ENCODE results near the gene MGAT4B.

Gene MGAT4B

GRCh38 chr5:179829732-179830435 is 23.2 kb upstream of the MGAT4B start:
- no peak overlapping the region for H3K27ac ChIP-seq
- H3K4me3 ChIP-seq (ENCODE audit: low read depth, low read length): no peak overlapping the region
- TF ChIP-seq CTCF (IDR thresholded peaks at IDR 0.05; ENCODE audit: low read depth, low read length, missing control alignments): no peak
- no peak for DNase-seq
- in situ Hi-C loops (cut with HindIII; ENCODE audit: low pct_ligation_motif_present, low sequenced_read_pairs): no loop called here
- H3K27me3 ChIP-seq (replicated peaks): no peaks in the 10 kb centered on the region
- peaks cover 96% of the 10 kb centered on the region for H3K36me3 ChIP-seq (replicated peaks)

- H3K36me3 ChIP-seq (replicated peaks): peaks cover 99% of the 10 kb centered on the region
- H3K27ac ChIP-seq: no peak overlapping the region
- in situ Hi-C loops (cut with HindIII; ENCODE audit: low pct_ligation_motif_present, low sequenced_read_pairs): no loop called here
Observed at GRCh38 chr5:179828756-179829421, 22.2 kb upstream of the MGAT4B start.

GRCh38 chr5:179827680-179828079 is 21.0 kb upstream of the MGAT4B start:
- no peak for TF ChIP-seq CTCF (IDR thresholded peaks at IDR 0.05; ENCODE audit: low read depth, low read length, missing control alignments)
- in situ Hi-C loops (cut with HindIII; ENCODE audit: low pct_ligation_motif_present, low sequenced_read_pairs): no loop called here
- H3K4me3 ChIP-seq (ENCODE audit: low read depth, low read length): no peak overlapping the region
- no peaks in the 10 kb centered on the region for H3K27me3 ChIP-seq (replicated peaks)
- DNase-seq: peak; percentile 53
- H3K27ac ChIP-seq: peak overlapping the region; percentile 7
- H3K36me3 ChIP-seq (replicated peaks): peaks cover 96% of the 10 kb centered on the region

More at GRCh38 chr5:179828756-179829421, 22.2 kb upstream of the MGAT4B start:
- TF ChIP-seq CTCF (IDR thresholded peaks at IDR 0.05; ENCODE audit: low read depth, low read length, missing control alignments): no peak
- no peak overlapping the region for H3K4me3 ChIP-seq (ENCODE audit: low read depth, low read length)
- no peaks in the 10 kb centered on the region for H3K27me3 ChIP-seq (replicated peaks)
- no peak for DNase-seq

GRCh38 chr5:179825655-179826182 is 19.1 kb upstream of the MGAT4B start:
- H3K4me3 ChIP-seq (ENCODE audit: low read depth, low read length): no peak overlapping the region
- in situ Hi-C loops (cut with HindIII; ENCODE audit: low pct_ligation_motif_present, low sequenced_read_pairs): no loop called here

GRCh38 chr5:179824745-179825112 is 18.1 kb upstream of the MGAT4B start:
- in situ Hi-C loops (cut with HindIII; ENCODE audit: low pct_ligation_motif_present, low sequenced_read_pairs): no loop called here
- Histone ChIP-seq H3K4me3 (ENCODE audit: low read depth, low read length) (no peak overlapping the region), H3K27ac (no peak overlapping the region), H3K27me3 (replicated peaks) (no peaks in the 10 kb centered on the region), H3K36me3 (replicated peaks) (peaks cover 72% of the 10 kb centered on the region)
- DNase-seq: no peak
- no peak for TF ChIP-seq CTCF (IDR thresholded peaks at IDR 0.05; ENCODE audit: low read depth, low read length, missing control alignments)

More at GRCh38 chr5:179825655-179826182, 19.1 kb upstream of the MGAT4B start:
- no peaks in the 10 kb centered on the region for H3K27me3 ChIP-seq (replicated peaks)
- no peak overlapping the region for H3K27ac ChIP-seq
- no peak for DNase-seq
- peaks cover 82% of the 10 kb centered on the region for H3K36me3 ChIP-seq (replicated peaks)
- peak; percentile 11 for TF ChIP-seq CTCF (IDR thresholded peaks at IDR 0.05; ENCODE audit: low read depth, low read length, missing control alignments)
